Fibroblast of skin of scalp (primary cell): ENCODE measurements around the gene YPEL1.

Source experiments
- DNase-seq: peaks from one replicate; pipeline ENCODE4 v3.0.0-alpha.2; 2013

YPEL1 gene

GRCh38 chr22:21652547-21653545, 82.7 kb downstream of the YPEL1 start:
- DNase-seq = no peak

GRCh38 chr22:21652010-21652546, 83.5 kb downstream of the YPEL1 start:
- DNase-seq = peak; percentile 89

DNA sequence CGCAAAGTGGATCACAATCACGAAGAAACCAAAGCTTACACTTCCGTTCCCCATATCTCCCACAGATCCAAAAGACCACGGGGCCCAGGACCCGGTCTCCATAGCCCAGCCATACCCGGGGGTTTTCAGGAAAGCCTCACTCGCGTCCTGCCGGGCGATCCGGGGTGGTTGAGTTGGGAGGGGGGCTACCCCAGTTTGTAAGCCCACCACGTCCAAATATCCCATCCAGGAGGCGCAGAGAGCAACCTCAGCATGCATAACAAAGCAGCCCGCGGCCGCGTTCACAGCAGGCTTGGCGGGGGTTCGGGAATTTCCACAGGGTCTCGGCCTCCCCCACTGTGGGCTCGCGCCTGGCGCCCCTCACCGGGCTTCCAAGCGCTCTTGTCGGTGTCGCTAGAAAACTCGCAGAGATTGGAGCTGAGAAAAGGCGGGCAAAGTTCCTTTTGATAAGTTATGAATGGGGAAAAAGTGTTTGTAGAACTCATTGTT, 84.0 kb downstream of the YPEL1 start:
- DNase-seq = no peak

- no peak for DNase-seq
Measured at GRCh38 chr22:21650823-21651520, 84.6 kb downstream of the YPEL1 start.

GRCh38 chr22:21650280-21650679, 85.3 kb downstream of the YPEL1 start:
- no peak for DNase-seq
